ENCODE results near the gene MRPL55. TPM values are rescaled to one million over a fixed set of nuclear protein-coding genes. Genes with fewer than 3 reads are reported as not detected.

Gene MRPL55
- total RNA-seq, 1 experiment from 2014 or later = 343 TPM

DNA sequence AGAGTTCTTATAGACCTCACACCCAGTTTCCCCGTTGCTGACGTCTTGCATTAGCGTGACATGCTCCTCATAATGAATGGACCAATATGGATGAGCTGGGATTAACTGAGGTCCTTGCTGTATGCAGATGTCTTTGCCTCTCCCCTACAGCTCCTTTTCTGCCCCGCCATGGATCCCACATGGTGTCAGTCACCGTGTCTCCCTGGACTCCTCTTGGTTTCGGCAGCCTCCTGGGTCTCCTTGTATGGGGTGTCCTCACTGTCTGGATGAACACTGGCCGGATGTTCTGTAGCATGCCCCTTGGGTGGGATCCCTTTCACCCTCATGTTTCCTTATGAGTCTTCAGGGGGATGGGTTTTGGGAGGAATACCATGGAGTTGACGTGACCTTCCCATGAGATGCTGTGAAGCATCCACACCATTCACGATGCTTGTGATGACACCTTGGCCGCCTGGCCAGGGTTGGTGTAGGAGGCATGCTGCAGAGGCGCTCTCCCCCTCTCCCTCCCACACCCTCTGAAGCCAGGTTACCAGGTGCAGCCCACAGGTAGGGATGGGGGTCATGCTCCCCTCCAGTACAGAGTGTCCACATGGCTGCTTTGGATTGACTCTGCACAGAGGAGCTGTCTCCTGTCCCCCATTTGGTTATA lies 45.0 kb upstream of the MRPL55 start:
- 0 out of 2 replicates have a peak, but pooled peaks cover under 1% of the 10 kb centered on the region for H3K36me3 ChIP-seq (ENCODE audit: low read depth, low read length)
- DNase-seq = no peak
- no peak overlapping the region for H3K4me2 ChIP-seq (ENCODE audit: low read length)
- H3K4me1 ChIP-seq (ENCODE audit: insufficient read depth, low read length) = no peaks in the 10 kb centered on the region
- H3F3A ChIP-seq (ENCODE audit: low read length, unreplicated experiment) = no peaks in the 10 kb centered on the region
- no peaks in the 10 kb centered on the region for H3K9me3 ChIP-seq (ENCODE audit: low read length)
- no peak overlapping the region for H2AFZ ChIP-seq (ENCODE audit: low read length)
- no peak overlapping the region for H3K9ac ChIP-seq (ENCODE audit: low read length)
- no peaks in the 10 kb centered on the region for H3K79me2 ChIP-seq (ENCODE audit: low read length)
- no peak overlapping the region for H3K27ac ChIP-seq (ENCODE audit: low read length)
- no peaks in the 10 kb centered on the region for H3K27me3 ChIP-seq (ENCODE audit: low read length)
- intact Hi-C loops (cut with micrococcal nuclease) = no loop called here
- H4K20me1 ChIP-seq (ENCODE audit: low read length) = no peaks in the 10 kb centered on the region
- BruUV-seq (replicated peaks) = no TSS peak
- ChIA-PET POLR2A (ENCODE audit: unreplicated experiment) (no interaction called here), CTCF (interaction anchor here (1.5 kb wide), 1 partner anchor 155 kb away, joined by 11 read pairs; no protein-coding TSS in a partner anchor)
- H3K9me2 ChIP-seq (replicated peaks; ENCODE audit: low read length) = no peaks in the 10 kb centered on the region
- no peak for ATAC-seq
- no peak overlapping the region for H3K4me3 ChIP-seq (ENCODE audit: low read length)
- TF ChIP-seq, protein P1, sequence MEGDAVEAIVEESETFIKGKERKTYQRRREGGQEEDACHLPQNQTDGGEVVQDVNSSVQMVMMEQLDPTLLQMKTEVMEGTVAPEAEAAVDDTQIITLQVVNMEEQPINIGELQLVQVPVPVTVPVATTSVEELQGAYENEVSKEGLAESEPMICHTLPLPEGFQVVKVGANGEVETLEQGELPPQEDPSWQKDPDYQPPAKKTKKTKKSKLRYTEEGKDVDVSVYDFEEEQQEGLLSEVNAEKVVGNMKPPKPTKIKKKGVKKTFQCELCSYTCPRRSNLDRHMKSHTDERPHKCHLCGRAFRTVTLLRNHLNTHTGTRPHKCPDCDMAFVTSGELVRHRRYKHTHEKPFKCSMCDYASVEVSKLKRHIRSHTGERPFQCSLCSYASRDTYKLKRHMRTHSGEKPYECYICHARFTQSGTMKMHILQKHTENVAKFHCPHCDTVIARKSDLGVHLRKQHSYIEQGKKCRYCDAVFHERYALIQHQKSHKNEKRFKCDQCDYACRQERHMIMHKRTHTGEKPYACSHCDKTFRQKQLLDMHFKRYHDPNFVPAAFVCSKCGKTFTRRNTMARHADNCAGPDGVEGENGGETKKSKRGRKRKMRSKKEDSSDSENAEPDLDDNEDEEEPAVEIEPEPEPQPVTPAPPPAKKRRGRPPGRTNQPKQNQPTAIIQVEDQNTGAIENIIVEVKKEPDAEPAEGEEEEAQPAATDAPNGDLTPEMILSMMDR (conservative IDR thresholded peaks at IDR 0.05; ENCODE audit: low read depth, low read length) = no peak
- TF ChIP-seq EZH2 (IDR thresholded peaks at IDR 0.05; ENCODE audit: low read length, unreplicated experiment) (no peak), EZH2phosphoT487 (IDR thresholded peaks at IDR 0.05; ENCODE audit: borderline replicate concordance, low read length) (no peak)

DNA sequence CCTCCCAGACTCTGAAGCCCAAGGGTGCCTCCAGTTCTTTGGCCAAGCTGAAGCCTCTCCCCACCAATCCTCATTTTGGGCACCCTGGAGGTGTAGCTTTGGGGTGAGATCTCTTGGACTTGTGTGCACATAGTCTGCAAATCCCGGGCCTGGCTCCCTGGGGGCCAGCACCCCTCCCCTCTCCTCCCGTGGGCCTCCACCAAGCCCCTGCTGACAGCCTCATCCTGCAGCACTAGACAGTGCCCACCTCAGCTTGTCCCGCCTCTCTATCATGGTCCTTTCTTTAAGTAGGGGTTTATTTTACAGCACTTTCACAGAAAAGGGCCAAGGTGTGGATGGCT lies 43.8 kb upstream of the MRPL55 start:
- BruUV-seq (replicated peaks) = no TSS peak
- Histone ChIP-seq H3K4me3 (ENCODE audit: low read length) (no peak overlapping the region), H3K9ac (ENCODE audit: low read length) (no peak overlapping the region), H3K79me2 (ENCODE audit: low read length) (0 out of 2 replicates have a peak, but pooled peaks cover under 1% of the 10 kb centered on the region), H3K4me2 (ENCODE audit: low read length) (no peak overlapping the region), H3K9me3 (ENCODE audit: low read length) (no peaks in the 10 kb centered on the region), H3K27ac (ENCODE audit: low read length) (no peak overlapping the region), H3K27me3 (ENCODE audit: low read length) (no peaks in the 10 kb centered on the region), H4K20me1 (ENCODE audit: low read length) (no peaks in the 10 kb centered on the region), H3F3A (ENCODE audit: low read length, unreplicated experiment) (no peaks in the 10 kb centered on the region), H2AFZ (ENCODE audit: low read length) (no peak overlapping the region), H3K36me3 (ENCODE audit: low read depth, low read length) (peaks cover 7% of the 10 kb centered on the region), H3K4me1 (ENCODE audit: insufficient read depth, low read length) (no peaks in the 10 kb centered on the region), H3K9me2 (replicated peaks; ENCODE audit: low read length) (no peaks in the 10 kb centered on the region)
- DNase-seq (no peak), ATAC-seq (no peak)
- intact Hi-C loops (cut with micrococcal nuclease) = no loop called here
- no peak for TF ChIP-seq EZH2 (IDR thresholded peaks at IDR 0.05; ENCODE audit: low read length, unreplicated experiment)
- TF ChIP-seq, protein P1 (conservative IDR thresholded peaks at IDR 0.05; ENCODE audit: low read depth, low read length) = no peak
- no peak for TF ChIP-seq EZH2phosphoT487 (IDR thresholded peaks at IDR 0.05; ENCODE audit: borderline replicate concordance, low read length)
- CTCF ChIA-PET = interaction anchor here (1.5 kb wide), 1 partner anchor 153 kb away, joined by 11 read pairs; no protein-coding TSS in a partner anchor
- POLR2A ChIA-PET (ENCODE audit: unreplicated experiment) = no interaction called here
